ENCODE data around the gene LCLAT1.

- TF ChIP-seq CTCF (IDR thresholded peaks at IDR 0.05; ENCODE audit: insufficient read depth, low read length, poor library complexity, severe bottlenecking) (no peak), EZH2phosphoT487 (conservative IDR thresholded peaks at IDR 0.05; ENCODE audit: low read length) (no peak)
Measured at GRCh38 chr2:30503695-30504052, 56.6 kb downstream of the LCLAT1 start.
